Small intestine (tissue), 7 donors: Measurements from ENCODE around the gene PRR20G. TPM values are rescaled to one million over a fixed set of nuclear protein-coding genes. Genes with fewer than 3 reads are reported as not detected.
"Not testable (repeated sequence)": the region's sequence is repeated elsewhere in the genome, so short reads cannot be mapped to it uniquely, and the experiment has no call there.

ENCODE experiments used
- DNase-seq, 2 donors: peaks; one replicate each; pipeline versions ENCODE4 v3.0.0 to v3.0.0-alpha.2; 2013
- FAIRE-seq: peaks from 2 replicates; lab custom pipeline; 2012; peaks lifted over from hg19 to GRCh38; lab: Jason Lieb, UNC
- H3K27ac ChIP-seq, 3 donors: one replicate each; pipeline ENCODE4 v1.5.1; 2013; ENCODE audit warnings: low read length in 2 of 3, mild to moderate bottlenecking in 2 of 3, control low read depth in 1 of 3, inconsistent platforms in 1 of 3, low read depth in 1 of 3, moderate library complexity in 1 of 3
- H3K27me3 ChIP-seq, 3 donors: one replicate each; pipeline ENCODE4 v1.6.1; 2013; ENCODE audit warnings: low read length in 3 of 3, inconsistent platforms in 1 of 3; ENCODE audit not compliant: control insufficient read depth in 3 of 3, insufficient read depth in 3 of 3
- H3K36me3 ChIP-seq, 3 donors: one replicate each; pipeline ENCODE4 v1.6.1; 2013; ENCODE audit warnings: low read length in 3 of 3, inconsistent platforms in 1 of 3, low read depth in 1 of 3, mild to moderate bottlenecking in 1 of 3, moderate library complexity in 1 of 3; ENCODE audit not compliant: control insufficient read depth in 3 of 3, insufficient read depth in 2 of 3
- H3K4me1 ChIP-seq, 3 donors: one replicate each; pipeline ENCODE4 v1.6.1; 2013; ENCODE audit warnings: low read length in 2 of 3, inconsistent platforms in 1 of 3, low read depth in 1 of 3, mild to moderate bottlenecking in 1 of 3, moderate library complexity in 1 of 3; ENCODE audit not compliant: control insufficient read depth in 3 of 3, insufficient read depth in 2 of 3
- H3K4me3 ChIP-seq, 3 donors: one replicate each; pipeline ENCODE4 v1.5.1; 2013; ENCODE audit warnings: low read length in 3 of 3, control low read depth in 1 of 3, inconsistent platforms in 1 of 3, low read depth in 1 of 3, mild to moderate bottlenecking in 1 of 3, moderate library complexity in 1 of 3
- H3K9me3 ChIP-seq, 2 donors: one replicate each; pipeline ENCODE4 v1.6.1; 2013; ENCODE audit warnings: low read depth in 1 of 2, low read length in 1 of 2; ENCODE audit not compliant: control insufficient read depth in 2 of 2, insufficient read depth in 1 of 2
- WGBS, 3 donors: extraction: QIAGEN DNeasy Blood & Tissue Kit; methylation state at CpG; one replicate each; pipeline ENCODE4 v1.1.7; 2013; 5-methylcytosine and 5-hydroxymethylcytosine counted together
- polyA plus RNA-seq, 4 donors: library from polyadenylated mRNA; stranded (reverse) in 3 of 4; unstranded in 1 of 4; fragments of 200-250 nt in 3 of 4; fragments of 120-200 nt in 1 of 4; gene quantifications; one replicate each; pipeline versions ENCODE4 v1.2.1 to v1.2.3, GENCODE V29; 2013
- donor health status: healthy with polysubstance abuse.
- donor health status: control.
- donor health status: control.
- donor health status: Bipolar disorder and iron deficiency.
- donor health status: healthy.

The PRR20G gene
- polyA plus RNA-seq, 4 donors, result not detected

DNA sequence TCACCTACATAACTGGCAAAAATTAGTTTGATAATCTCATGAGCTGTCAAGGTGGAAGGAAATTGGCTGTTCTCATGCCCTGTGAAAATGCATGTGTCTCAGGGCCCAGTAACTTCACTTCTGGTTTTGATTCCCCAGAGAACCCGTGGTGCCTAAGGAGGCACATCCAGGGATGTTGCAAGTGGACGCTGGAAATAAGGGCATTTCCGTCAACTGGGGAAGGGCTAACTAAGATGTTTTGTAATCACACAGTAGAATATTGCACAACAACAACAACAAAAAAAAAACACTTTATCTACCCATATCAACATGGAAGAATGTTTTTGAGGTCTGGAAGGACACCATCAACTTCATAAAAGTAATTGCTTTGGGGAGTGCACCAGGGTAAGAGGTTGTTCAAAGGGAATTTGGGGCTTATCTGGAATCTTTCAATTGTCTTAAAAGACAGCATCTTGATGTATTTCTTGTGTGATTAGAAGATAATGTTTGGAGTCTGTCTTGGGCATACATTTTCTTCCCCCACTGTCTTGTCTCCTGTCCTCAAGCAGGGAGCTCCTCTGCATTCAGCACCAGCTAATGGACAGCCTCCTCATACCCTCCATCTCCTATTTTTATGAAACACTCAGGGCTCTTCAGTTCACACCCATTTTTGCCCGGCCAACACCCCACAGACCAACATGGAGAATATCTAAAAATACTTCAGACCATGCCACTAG is 37.2 kb upstream of the PRR20G start:
- Histone ChIP-seq H3K27ac (no peak overlapping the region), H3K4me1 (no peaks in the 10 kb centered on the region), H3K9me3 (peaks cover 0 to 6% of the 10 kb centered on the region in 2 donors), H3K27me3 (no peaks in the 10 kb centered on the region), H3K4me3 (no peak overlapping the region), H3K36me3 (no peaks in the 10 kb centered on the region)
- FAIRE-seq, result no peak
- WGBS, 3 donors, result 64 to 75% (median 70%) methylated on average over 4 of the region's 4 CpGs
- DNase-seq, result no peak

DNA sequence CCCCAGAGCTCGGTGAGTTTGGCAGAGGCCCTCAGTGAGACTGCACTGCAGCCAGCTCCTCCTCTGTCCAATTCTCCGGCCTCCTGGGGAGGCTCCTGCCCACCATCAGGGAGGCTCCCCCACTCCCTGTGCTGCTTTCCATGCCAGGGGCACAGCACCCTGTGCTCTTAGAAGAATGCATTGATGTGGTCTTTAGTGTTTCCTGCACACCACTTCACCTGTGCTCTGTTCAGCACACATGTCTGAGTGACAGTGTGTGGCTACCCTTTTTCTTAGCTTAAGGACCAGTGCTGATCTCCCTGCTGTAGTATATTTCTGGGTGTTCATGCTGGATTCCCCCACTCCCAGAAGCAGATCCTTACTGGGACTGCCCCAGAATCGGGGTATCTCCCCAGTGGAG is 36.2 kb upstream of the PRR20G start:
- DNase-seq, result no peak
- WGBS, 3 donors, result 60 to 67% (median 63%) methylated on average over 3 of the region's 3 CpGs
- H3K36me3 ChIP-seq, result no peaks in the 10 kb centered on the region
- peaks cover 0 to under 1% of the 10 kb centered on the region in 2 donors for H3K9me3 ChIP-seq
- no peaks in the 10 kb centered on the region for H3K4me1 ChIP-seq
- no peak for FAIRE-seq
- no peak overlapping the region for H3K4me3 ChIP-seq
- no peaks in the 10 kb centered on the region for H3K27me3 ChIP-seq
- no peak overlapping the region for H3K27ac ChIP-seq

DNA sequence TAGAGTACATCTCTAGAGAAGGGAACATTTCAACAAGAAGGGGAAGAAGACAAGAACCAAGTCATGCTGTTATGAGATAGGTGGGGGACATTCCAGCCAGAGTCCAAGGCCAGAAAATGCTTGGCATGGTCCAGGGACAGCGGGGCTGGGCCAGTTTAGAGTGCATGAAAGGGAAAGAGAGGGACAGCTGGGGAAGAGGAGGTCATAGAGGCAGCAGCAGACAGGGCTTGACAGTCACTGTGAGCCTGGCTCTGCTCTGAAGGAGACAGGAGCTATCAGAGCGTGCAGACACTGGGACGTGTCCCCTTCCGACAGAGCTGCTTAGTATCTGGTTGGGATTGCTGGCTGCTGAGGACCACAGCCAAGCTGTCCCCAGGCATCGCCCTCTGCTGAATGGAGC is 35.7 kb upstream of the PRR20G start:
- H3K4me1 ChIP-seq, result no peaks in the 10 kb centered on the region
- no peak overlapping the region for H3K4me3 ChIP-seq
- WGBS, 3 donors, result 68 to 75% (median 73%) methylated on average over 5 of the region's 5 CpGs
- H3K9me3 ChIP-seq, result peaks cover 0 to 2% of the 10 kb centered on the region in 2 donors
- FAIRE-seq (no peak), DNase-seq (no peak)
- H3K27me3 ChIP-seq, result no peaks in the 10 kb centered on the region
- H3K27ac ChIP-seq, result no peak overlapping the region
- H3K36me3 ChIP-seq, result no peaks in the 10 kb centered on the region

DNA sequence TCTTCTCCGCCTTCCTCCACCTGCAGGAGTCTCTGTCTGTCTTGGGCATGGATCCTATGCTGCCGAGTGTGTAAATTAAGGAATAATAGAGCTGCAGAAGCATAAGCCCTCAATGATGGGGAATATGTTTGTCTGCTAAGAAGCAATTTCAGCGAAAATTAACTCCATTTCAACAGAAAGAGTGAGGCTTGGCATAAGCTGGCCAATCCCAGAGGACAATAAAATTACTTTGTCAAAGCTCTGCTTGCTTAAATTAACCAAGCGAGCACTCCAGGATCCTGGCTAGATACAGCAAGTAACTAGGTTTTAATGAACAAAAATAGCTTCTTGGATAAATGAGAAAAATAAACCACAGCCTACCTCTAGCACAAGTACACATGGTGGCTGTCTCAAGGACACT is 33.5 kb upstream of the PRR20G start:
- no peaks in the 10 kb centered on the region for H3K27me3 ChIP-seq
- DNase-seq (no peak), FAIRE-seq (no peak)
- H3K36me3 ChIP-seq, result no peaks in the 10 kb centered on the region
- H3K27ac ChIP-seq, result no peak overlapping the region
- H3K9me3 ChIP-seq, result peaks cover 0 to 2% of the 10 kb centered on the region in 2 donors
- H3K4me3 ChIP-seq, result no peak overlapping the region
- H3K4me1 ChIP-seq, result no peaks in the 10 kb centered on the region
- 75 to 77% (median 76%) methylated on average over 4 of the region's 4 CpGs for WGBS, 3 donors

DNA sequence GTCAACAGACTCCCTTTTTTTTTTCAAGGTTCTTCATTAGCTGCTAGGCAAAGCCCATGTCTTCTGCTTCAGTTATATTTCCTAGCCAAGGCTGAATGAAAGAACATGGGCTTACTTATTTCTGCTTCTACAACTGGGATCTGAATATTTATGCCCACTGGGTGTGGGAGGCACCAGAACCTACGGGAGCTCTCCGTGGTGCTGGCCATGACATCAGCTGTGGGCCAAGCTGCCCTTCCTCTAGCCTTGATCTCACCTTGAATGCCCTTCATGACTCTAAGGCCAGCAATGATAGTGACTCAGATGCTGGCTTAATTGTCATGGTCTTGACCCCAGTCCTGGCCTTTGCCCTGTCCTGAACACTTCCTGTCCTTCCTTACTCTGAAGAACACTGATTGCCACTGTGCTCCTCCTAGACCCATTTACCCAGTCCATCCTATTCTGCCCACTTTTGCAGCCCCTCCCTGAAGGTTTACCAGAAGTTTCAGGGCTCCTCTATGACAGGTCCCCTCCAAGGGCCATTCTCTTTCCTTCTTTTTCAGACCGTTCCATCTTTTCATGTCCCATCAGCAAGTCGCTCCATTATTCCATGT is 32.8 kb upstream of the PRR20G start:
- Histone ChIP-seq H3K4me3 (no peak overlapping the region), H3K27ac (no peak overlapping the region), H3K9me3 (peaks cover 0 to 2% of the 10 kb centered on the region in 2 donors), H3K36me3 (no peaks in the 10 kb centered on the region), H3K4me1 (no peaks in the 10 kb centered on the region), H3K27me3 (no peaks in the 10 kb centered on the region)
- DNase-seq (no peak), FAIRE-seq (no peak)
- WGBS, 3 donors, result 62 to 79% (median 70%) methylated on average over 4 of the region's 4 CpGs

DNA sequence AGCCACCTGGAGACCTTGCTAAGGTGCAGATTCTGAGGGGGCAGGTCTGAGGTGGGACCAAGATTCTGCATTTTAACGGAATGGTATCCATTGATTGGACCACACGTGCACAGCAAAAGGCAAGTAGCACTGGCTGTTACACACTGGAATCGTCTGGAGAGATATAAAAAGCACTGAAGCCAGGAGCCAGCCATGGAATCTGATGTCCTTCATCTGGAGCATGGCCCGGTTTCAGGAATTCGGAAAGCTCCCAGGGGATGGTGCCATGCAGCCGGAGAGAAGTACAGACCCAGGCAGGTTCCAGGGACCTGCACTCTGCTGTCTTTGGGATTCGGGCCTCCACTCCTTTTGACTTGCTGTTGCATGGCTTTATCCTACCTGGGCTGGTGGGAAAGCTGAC is 28.8 kb upstream of the PRR20G start:
- FAIRE-seq (no peak), DNase-seq (no peak)
- Histone ChIP-seq H3K4me3 (no peak overlapping the region), H3K36me3 (no peaks in the 10 kb centered on the region), H3K27me3 (no peaks in the 10 kb centered on the region), H3K27ac (no peak overlapping the region), H3K9me3 (peaks cover 0 to 2% of the 10 kb centered on the region in 2 donors), H3K4me1 (no peaks in the 10 kb centered on the region)
- WGBS, 3 donors, result 72 to 83% (median 75%) methylated on average over 7 of the region's 7 CpGs

DNA sequence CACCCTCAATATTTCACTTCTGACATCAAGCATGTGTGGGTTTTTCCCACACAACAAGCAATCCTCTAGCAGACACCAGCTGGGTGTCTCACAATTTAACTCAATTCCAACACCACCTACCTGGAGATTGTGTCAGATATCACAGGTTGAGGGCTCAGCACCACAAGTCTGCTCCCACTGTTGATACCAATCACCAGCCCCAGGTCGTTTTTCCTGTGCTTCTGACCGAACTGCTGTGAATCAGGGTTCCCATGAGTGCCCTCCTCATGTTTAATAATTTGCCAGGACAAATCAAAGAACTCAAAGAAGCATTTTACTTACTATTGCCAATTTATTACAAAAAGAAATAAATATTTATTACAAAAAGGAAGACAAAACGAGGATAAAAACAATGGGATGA is 25.0 kb upstream of the PRR20G start:
- no peak for DNase-seq
- no peak for FAIRE-seq
- 17 to 30% (median 19%) methylated on average over 3 of the region's 3 CpGs for WGBS, 3 donors
- H3K4me1 ChIP-seq, result no peaks in the 10 kb centered on the region
- no peaks in the 10 kb centered on the region for H3K36me3 ChIP-seq
- no peaks in the 10 kb centered on the region for H3K9me3 ChIP-seq
- no peaks in the 10 kb centered on the region for H3K27me3 ChIP-seq
- H3K27ac ChIP-seq, result no peak overlapping the region
- H3K4me3 ChIP-seq, result no peak overlapping the region

DNA sequence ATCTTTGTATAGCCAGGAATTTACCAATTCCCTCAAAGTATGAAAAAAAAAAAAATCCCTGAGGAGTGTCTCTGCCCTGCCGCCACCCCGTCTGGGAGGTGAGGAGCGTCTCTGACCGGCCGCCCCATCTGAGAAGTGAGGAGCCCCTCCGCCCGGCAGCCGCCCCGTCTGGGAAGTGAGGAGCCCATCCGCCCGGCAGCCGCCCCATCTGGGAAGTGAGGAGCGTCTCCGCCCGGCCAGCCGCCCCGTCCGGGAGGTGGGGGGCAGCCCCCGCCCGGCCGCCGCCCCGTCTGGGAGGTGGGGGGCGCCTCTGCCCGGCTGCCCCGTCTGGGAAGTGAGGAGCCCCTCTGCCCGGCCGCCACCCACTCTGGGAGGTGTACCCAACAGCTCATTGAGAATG is 21.0 kb upstream of the PRR20G start:
- not testable (repeated sequence) for H3K27ac ChIP-seq, H3K4me1 ChIP-seq, DNase-seq, H3K9me3 ChIP-seq, H3K27me3 ChIP-seq, H3K36me3 ChIP-seq, H3K4me3 ChIP-seq, FAIRE-seq
- WGBS, 3 donors, result 86 to 95% (median 87%) methylated on average over 19 to 20 of the region's 28 CpGs
